HG03520 (cell line): ENCODE data around the gene MECR.

ENCODE experiments used
- ATAC-seq: cut with Tn5 transposase; IDR thresholded peaks from one replicate; pipeline ENCODE4 v1.9.1; 2021; ENCODE audit warnings: mild to moderate bottlenecking, moderate library complexity; ENCODE audit not compliant: unreplicated experiment

Gene MECR

GRCh38 chr1:29202584-29203340, 28.0 kb downstream of the MECR start:
- ATAC-seq = peak; percentile 51

DNA sequence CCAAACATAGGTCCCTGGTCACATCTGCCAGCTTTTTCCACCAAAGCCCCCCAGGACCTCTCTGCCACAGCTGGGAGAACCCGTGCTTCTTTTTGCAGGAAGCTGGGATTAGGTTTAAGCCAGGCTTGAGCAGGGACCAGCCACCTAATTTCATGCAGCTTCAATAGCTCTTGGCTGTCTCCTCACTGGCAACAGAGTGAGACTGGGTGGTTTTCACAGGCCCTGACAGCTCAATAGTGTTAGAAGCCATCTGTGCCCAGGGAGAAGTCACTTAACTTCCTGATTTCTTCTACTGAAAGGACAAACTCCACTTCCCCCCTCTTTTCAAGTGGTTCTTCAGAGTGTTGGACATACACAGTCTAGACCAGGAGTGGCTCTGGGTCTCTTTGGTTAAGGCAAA, 28.7 kb downstream of the MECR start:
- no peak for ATAC-seq

DNA sequence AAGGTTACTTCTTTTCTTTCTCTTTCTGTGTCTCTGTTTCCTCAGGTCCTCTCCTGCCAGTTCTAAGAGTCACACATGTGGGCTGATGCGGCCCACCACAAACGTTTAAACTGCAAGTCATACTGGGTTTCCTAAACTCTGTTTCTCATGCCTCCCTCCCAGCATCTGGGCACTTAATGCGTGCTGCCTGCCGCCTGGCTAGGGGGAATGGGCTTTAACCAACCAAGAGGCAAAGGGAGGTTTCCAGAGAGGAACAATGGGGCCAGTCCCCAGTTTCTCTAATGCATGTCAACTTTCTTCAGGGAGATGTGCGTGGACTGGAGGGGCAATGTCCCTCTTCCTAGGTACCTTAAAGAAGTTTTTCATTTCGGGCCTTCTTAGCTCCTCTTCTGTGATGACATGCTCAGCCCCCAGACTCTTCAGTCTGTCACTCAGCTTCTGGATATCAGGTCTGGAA, 29.1 kb downstream of the MECR start:
- ATAC-seq = no peak

- ATAC-seq = no peak
These were observed 29.7 kb downstream of the MECR start for GRCh38 chr1:29200906-29201594.

- no peak for ATAC-seq
These were observed 32.7 kb downstream of the MECR start for GRCh38 chr1:29197993-29198392.

DNA sequence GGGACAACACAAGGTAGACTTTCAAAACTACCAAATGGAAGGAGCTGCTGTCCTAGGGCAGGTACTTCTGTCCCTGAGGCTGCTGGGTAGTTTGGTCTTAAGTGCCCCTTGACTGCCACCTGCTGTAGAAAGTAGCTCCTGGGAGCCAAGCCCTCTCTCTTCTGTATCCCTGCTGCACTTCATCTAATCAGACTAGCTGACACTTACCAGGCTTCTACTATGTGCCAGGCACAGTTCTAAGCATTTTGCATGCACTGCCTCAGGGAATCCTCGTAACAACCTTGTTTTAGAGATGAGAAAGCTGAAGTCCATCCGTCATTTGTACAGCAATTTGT, 33.2 kb downstream of the MECR start:
- no peak for ATAC-seq

DNA sequence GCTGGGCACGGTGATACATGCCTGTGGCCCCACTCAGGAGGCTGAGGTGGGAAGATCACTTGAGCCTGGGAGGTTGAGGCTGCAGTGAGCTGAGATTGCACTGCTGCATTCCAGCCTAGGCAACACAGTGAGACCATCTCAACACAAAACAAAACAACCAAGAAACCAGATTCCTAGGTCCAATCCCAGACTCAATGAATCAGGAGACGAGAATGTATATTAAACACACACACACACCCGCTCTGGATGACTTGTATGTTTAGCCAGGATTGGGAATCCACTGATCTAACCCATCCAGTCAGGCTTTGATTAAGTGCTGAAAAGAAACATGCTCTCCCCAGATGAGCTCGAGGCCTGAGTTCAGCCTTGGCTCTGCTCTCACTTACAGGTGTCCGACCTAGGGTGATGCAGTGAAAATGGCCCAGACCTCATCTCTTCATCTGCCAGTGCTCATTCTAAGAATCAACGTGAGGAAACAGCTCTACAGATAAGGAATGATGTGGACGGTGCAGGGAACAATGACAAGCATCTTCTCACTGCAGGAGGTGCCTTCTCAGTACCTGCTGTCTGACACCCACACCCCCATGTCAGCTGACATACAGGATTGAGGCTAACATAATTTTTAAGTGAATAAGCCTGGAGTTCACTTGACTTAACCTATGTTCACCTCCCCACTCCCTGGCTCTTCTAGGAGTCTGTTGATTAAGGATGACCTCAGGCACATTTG, 33.7 kb downstream of the MECR start:
- ATAC-seq = no peak

GRCh38 chr1:29195881-29196291, 34.8 kb downstream of the MECR start:
- ATAC-seq = no peak

- ATAC-seq = no peak
These were observed 36.8 kb downstream of the MECR start for GRCh38 chr1:29193879-29194455.

DNA sequence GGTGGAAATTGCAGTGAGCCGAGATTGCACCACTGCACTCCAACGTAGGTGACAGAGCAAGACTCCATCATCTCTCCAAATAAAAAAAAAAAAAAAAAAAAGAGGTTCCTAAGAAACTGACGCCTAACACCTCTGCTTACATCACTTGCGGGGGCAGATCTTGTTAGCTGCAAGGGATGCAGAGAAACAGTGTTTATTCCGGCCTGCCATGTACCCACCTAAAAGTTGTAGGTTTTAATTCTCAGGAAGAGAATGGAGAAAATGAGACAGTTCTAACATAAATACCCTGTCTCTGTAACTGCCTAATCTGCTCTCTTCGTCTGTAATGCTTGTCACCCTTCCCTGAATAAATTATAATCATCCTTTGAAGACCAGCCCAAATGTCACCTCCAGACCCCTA, 40.0 kb downstream of the MECR start:
- ATAC-seq = no peak

- ATAC-seq = no peak
These were observed 44.0 kb downstream of the MECR start for GRCh38 chr1:29186707-29187106.

DNA sequence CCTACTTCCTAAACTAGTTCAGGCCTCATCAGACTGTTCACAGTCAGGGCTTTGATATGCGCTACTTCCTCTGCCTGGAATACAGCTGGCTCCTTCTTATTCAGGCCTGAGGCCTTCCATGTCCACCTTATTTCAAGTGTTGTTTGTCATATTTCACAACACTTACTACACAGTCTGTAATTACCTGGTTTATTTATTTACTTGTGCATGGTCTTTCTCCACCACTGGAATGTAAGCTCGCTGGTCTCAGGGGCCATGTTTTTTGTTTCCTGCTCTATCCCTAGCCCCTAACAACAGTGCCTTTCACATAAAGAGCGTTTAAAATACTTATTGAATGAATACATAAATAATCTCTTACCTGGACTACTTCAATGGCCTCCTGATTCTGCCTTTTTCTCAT, 44.5 kb downstream of the MECR start:
- no peak for ATAC-seq

DNA sequence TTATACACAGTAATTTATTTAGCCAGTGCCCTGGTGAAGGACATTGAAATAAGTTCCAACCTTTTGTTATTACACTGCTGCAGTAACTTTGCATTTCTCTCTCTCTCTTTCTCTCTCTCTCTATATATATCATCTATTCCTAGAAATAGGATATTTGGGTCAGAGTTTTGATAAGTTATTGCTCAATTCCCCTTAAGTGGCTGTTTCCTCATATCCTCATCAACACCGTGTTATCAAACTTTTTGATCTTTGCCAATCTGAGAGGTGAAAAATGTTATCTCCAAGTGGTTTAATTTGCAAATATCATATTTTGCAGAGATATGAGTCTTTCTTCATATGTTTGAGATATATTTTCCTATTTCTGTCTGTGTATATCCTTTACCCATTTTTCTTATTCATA, 47.4 kb downstream of the MECR start:
- ATAC-seq = no peak

DNA sequence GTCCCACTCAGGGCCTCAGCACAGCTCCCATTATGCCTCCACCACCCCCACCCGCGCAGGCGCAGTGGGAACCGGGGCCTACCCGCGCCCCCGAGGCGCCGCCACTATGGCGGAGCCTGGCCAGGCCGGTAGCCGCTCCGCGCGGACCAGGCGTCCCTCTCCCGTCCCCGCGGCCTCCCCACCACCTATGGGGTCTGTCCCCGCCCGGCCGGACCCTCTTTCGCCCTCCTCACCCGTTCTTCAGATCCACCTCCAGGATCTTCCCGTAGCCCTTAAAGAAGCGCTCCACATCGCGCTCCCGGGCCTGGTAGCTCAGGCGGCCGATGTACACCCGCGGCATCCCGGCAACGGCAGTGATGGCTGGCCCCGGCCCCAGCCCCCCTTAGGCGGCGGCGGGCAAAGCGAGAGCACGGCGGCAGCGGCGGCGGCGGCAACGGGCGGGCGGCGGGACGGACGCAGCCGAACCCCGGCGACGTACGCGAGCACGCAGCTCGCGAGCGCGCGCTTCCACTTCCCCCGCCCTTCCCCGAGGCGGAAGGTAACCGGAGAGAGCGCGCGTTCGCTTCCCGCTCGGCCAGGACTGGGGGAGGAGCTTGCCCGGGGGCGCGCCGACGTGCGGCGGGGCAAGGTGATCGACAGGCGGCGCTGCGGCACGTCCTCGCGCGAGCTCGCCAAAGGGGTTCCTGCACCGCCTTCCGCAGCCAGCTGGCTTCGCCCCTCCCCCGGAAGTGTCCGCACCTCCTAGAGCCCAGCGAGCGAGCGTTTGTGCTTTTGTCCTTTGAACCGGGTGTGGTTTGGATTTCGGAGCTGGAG, 49.1 kb downstream of the MECR start, which contains the start of gene SRSF4:
SRSF4 (minus strand) TSS at position 488 of the 813 bp plus-strand sequence; CDS start at position 340, 148 bp downstream.
- peak; percentile 75 for ATAC-seq

DNA sequence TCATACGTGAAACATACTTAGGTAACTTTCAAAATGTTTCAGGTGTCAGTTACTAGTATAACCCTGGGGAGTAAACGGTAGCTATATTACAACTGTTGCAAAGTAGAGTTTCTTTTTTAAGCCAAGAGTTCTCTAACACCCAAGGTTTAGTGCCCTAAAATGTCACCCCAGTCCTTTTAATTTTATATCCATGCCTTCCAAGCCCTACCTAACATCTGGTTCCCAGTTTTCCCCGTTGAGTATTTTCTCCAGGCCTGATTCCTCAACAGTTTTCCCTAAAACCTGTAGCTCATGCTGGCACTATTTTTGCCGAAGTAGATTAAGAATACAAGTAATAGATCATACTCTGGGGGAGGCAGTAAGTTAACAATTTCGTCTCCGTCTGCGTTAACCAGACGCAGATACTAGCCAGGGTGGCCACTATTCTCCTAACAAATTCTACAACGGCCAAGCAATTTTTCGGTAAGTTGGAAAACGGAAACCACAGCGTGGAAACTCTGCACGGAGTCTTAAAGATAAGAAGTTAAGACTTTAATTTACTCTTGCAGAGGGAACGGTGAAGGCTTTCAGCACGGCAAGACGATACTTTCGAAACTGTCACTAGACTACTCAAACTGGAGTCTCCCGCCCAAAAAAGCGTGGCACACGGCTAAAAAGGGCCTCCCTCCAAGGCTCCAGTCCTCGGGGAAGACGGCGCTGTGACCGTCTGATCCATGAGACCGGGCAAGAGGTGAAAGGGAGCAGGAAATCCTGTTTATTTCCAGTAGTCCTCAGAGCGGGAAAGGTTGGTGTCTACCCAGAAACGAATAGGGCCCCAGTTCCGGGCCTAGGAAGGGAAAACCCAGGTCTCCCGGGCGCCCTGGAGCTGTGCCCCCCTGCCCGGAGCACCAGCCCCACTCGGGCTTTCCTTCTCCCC, 50.0 kb downstream of the MECR start:
- no peak for ATAC-seq

DNA sequence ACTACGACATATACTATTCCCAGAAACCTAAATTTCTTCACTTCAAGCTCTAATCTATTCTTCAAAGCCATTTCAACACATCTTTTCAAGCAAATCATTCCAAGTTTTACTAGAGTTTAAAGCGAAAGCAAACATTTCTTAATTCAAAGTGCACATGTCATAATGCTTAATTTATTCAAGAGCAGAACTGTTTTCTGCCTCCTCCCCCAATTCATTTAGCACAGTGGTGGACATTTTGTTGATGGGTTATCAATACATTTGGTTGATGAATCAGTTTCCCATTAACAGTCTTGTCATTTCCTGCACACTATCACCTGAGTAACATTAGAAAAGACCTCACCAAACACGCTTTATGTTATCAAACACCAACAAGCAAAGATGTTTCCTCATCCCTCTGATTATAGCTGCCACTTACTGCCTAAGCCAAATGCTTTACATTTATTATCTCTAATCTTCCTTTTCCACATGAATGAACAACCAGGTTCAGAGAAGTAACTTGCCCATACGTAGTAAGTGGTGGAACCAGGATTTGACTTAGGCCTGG, 51.0 kb downstream of the MECR start:
- ATAC-seq = no peak

DNA sequence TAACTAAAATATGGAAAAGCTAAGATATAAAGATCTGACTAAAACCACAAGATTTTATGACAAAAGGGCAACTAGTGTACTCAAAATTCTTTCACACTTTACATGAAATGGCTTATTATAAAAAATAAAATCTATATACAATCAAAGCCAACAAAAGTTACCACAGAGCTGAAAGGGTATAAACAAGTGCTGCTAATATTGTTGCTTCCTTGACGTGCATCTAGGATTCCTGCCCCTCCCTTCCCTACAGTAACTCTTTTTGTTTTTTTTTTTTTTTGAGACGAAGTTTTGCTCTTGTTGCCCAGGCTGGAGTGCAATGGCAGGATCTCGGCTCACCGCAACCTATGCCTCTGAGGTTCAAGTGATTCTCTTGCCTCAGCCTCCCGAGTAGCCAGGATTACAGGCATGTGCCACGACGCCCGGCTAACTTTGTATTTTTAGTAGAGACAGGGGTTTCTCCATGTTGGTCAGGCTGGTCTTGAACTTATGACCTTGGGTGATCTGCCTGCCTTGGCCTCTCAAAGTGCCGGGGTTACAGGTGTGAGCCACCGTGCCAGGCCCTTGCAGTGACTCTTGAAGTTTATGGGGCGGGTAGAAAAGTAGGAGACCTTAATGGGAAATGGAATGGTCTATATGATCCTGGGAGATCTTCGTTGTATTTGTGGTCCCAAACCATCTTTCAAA, 53.6 kb downstream of the MECR start:
- ATAC-seq = no peak

- no peak for ATAC-seq
These were observed 54.2 kb downstream of the MECR start for GRCh38 chr1:29176576-29176975.
